Thyroid gland (tissue), 4 donors: ENCODE results near the gene TOMM20L. TPM values are rescaled to one million over a fixed set of nuclear protein-coding genes. Genes with fewer than 3 reads are reported as not detected.
A peak's percentile ranks its signal among the peaks of the same experiment; 100 is the strongest.

ENCODE experiments used
- DNase-seq, 2 donors: peaks; one replicate each; pipeline ENCODE4 v3.0.0-alpha.2; 2019
- H3K27ac ChIP-seq, 3 donors: fragments of 200-600 bp; sonication (generic); 1 replicate in 2 of 3; 2 replicates in 1 of 3; pipeline ENCODE4 v1.5.1; 2016 to 2019; ENCODE audit warnings: mild to moderate bottlenecking in 1 of 3, moderate library complexity in 1 of 3
- H3K27me3 ChIP-seq: fragments of 200-600 bp; sonication (generic); one replicate; pipeline ENCODE4 v1.5.1; 2019
- H3K36me3 ChIP-seq, 2 donors: fragments of 200-600 bp; sonication (generic); one replicate each; pipeline ENCODE4 v1.5.1; 2016 to 2019
- H3K4me1 ChIP-seq, 2 donors: fragments of 200-600 bp; sonication (generic); one replicate each; pipeline ENCODE4 v1.5.1; 2017 to 2019
- H3K4me3 ChIP-seq, 3 donors: fragments of 200-600 bp; sonication (generic); replicated peaks in 1 of 3; 1 replicate in 2 of 3; 2 replicates in 1 of 3; pipeline ENCODE4 v1.5.1; 2016; ENCODE audit warnings: mild to moderate bottlenecking in 1 of 3
- H3K9me3 ChIP-seq: fragments of 200-600 bp; sonication (generic); one replicate; pipeline ENCODE4 v1.5.1; 2017
- CTCF ChIP-seq, 6 experiments: fragments of 200-600 bp in 3 of 6; fragments of 450-650 bp in 3 of 6; sonication (generic) in 3 of 6; IDR thresholded peaks; one replicate each; pipeline ENCODE4 v1.5.1; 2016 to 2019; ENCODE audit warnings: antibody characterized with exemption in 6 of 6, mild to moderate bottlenecking in 2 of 6, inconsistent platforms in 1 of 6, moderate library complexity in 1 of 6
- POLR2A ChIP-seq, 2 donors: fragments of 450-650 bp; IDR thresholded peaks; one replicate each; pipeline ENCODE4 v1.6.1; 2017; ENCODE audit warnings: antibody characterized with exemption in 2 of 2, mild to moderate bottlenecking in 2 of 2, moderate library complexity in 1 of 2
- whole genome bisulfite sequencing, 2 donors: methylation state at CpG; one replicate each; pipeline ENCODE4 v1.1.5; 2017; 5-methylcytosine and 5-hydroxymethylcytosine counted together
- intact Hi-C: fragments of 100-400 bp; cut with DNase I; formaldehyde crosslinking; loops from one replicate; pipeline ENCODE4 v1.15.1; 2023
- total RNA-seq, 4 donors: library from RNA; depleted of rRNA; stranded (reverse); fragments of >200 nt; gene quantifications; one replicate each; pipeline ENCODE4 v1.2.3, GENCODE V29; 2016

Gene TOMM20L
- total RNA-seq, 4 donors from 2014 or later, result not detected

- no peaks in the 10 kb centered on the region for H3K36me3 ChIP-seq
- 87 to 95% methylated on average over 2 of the region's 2 CpGs for WGBS, 2 donors
- no peaks in the 10 kb centered on the region for H3K4me1 ChIP-seq
- no peak for DNase-seq
- H3K4me3 ChIP-seq, result no peak overlapping the region
- intact Hi-C loops, result no loop called here
- TF ChIP-seq POLR2A (IDR thresholded peaks at IDR 0.05) (no peak), CTCF (IDR thresholded peaks at IDR 0.05) (no peak)
- H3K27me3 ChIP-seq, result no peaks in the 10 kb centered on the region
- no peaks in the 10 kb centered on the region for H3K9me3 ChIP-seq
- no peak overlapping the region for H3K27ac ChIP-seq
These were observed 4.9 kb upstream of the TOMM20L start for GRCh38 chr14:58390830-58391229.

DNA sequence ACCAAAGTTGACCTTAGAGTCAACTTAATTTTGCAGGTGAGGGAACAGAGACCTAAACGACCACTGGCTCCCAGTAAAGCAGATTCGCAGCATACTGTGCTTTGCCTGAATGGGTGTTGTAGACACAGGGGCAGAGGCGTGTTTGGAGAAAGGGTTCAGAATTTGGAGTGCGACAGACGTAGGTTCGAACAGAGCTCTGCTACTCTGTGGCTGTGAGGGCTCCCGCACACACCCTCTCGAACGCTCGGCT lies 243 bp upstream of the TOMM20L start:
- WGBS, 2 donors, result 21 to 24% methylated on average over 8 to 10 of the region's 10 CpGs
- Histone ChIP-seq H3K27me3 (no peaks in the 10 kb centered on the region), H3K4me1 (peaks cover 3 to 7% of the 10 kb centered on the region in 2 donors), H3K27ac (peak overlapping the region in 2 of 3 donors; percentile 76 to 77), H3K9me3 (no peaks in the 10 kb centered on the region), H3K4me3 (peak overlapping the region in 1 of 3 donors; percentile 54), H3K36me3 (no peaks in the 10 kb centered on the region)
- TF ChIP-seq CTCF (IDR thresholded peaks at IDR 0.05) (peak in 1 of 6 experiments; percentile 20), POLR2A (IDR thresholded peaks at IDR 0.05) (no peak)
- intact Hi-C loops, result no loop called here
- no peak for DNase-seq

- Histone ChIP-seq H3K27me3 (no peaks in the 10 kb centered on the region), H3K36me3 (no peaks in the 10 kb centered on the region), H3K4me3 (no peak overlapping the region), H3K9me3 (no peaks in the 10 kb centered on the region), H3K27ac (no peak overlapping the region), H3K4me1 (peaks cover 3 to 7% of the 10 kb centered on the region in 2 donors)
- WGBS, 2 donors, result 97 to 98% methylated on average over 6 of the region's 6 CpGs
- DNase-seq, result no peak
- TF ChIP-seq CTCF (IDR thresholded peaks at IDR 0.05), result no peak
- TF ChIP-seq POLR2A (IDR thresholded peaks at IDR 0.05), result no peak
- intact Hi-C loops, result no loop called here
These were observed 1.4 kb downstream of the TOMM20L start for GRCh38 chr14:58397156-58397555.

GRCh38 chr14:58398495-58398894 lies 2.8 kb downstream of the TOMM20L start:
- Histone ChIP-seq H3K27me3 (no peaks in the 10 kb centered on the region), H3K36me3 (no peaks in the 10 kb centered on the region), H3K27ac (no peak overlapping the region), H3K4me1 (peaks cover 3 to 7% of the 10 kb centered on the region in 2 donors), H3K4me3 (no peak overlapping the region), H3K9me3 (no peaks in the 10 kb centered on the region)
- intact Hi-C loops, result no loop called here
- TF ChIP-seq POLR2A (IDR thresholded peaks at IDR 0.05) (no peak), CTCF (IDR thresholded peaks at IDR 0.05) (no peak)
- DNase-seq, result no peak

GRCh38 chr14:58398895-58399294 lies 3.2 kb downstream of the TOMM20L start:
- Histone ChIP-seq H3K4me3 (no peak overlapping the region), H3K27ac (no peak overlapping the region), H3K36me3 (no peaks in the 10 kb centered on the region), H3K4me1 (peaks cover 3 to 7% of the 10 kb centered on the region in 2 donors), H3K9me3 (no peaks in the 10 kb centered on the region), H3K27me3 (no peaks in the 10 kb centered on the region)
- intact Hi-C loops, result no loop called here
- WGBS, 2 donors, result 80 to 89% methylated on average over 3 of the region's 3 CpGs
- no peak for DNase-seq
- TF ChIP-seq POLR2A (IDR thresholded peaks at IDR 0.05) (no peak), CTCF (IDR thresholded peaks at IDR 0.05) (no peak)
